SK-N-SH (cell line): ENCODE measurements around the gene ACSS1. TPM values are rescaled to one million over a fixed set of nuclear protein-coding genes. Genes with fewer than 3 reads are reported as not detected.

Experiments
- CTCF ChIA-PET: fragments of 300-600, 350-600 bp; formaldehyde crosslinking; extraction: SDS; loops from one replicate; lab custom pipeline; 2021; lab: Yijun Ruan, JAX
- POLR2A ChIA-PET: fragments of 350-600 bp; sonication (Branson Sonifier 250); formaldehyde crosslinking; extraction: SDS; loops from one replicate; lab custom pipeline; 2020; ENCODE audit warnings: antibody characterized with exemption, inconsistent platforms; lab: Yijun Ruan, JAX
- DNase-seq: peaks from one replicate; pipeline ENCODE4 v3.0.0; 2012
- H2AFZ ChIP-seq: fragments of 200-600 bp; sonication (generic); 2 replicates; pipeline ENCODE4 v1.8.1; 2016; ENCODE audit warnings: antibody characterized with exemption, mild to moderate bottlenecking, low read depth
- H3F3A ChIP-seq: fragments of 200-600 bp; sonication (generic); replicated peaks from 2 replicates; pipeline ENCODE3; 2016; ENCODE audit warnings: antibody characterized with exemption, mild to moderate bottlenecking; ENCODE audit not compliant: insufficient read depth
- H3K27ac ChIP-seq, 2 experiments: fragments of 200-500 bp in 1 of 2; fragments of 200-600 bp in 1 of 2; sonication (Bioruptor generic) in 1 of 2; sonication (generic), shearing (Covaris generic) in 1 of 2; 2 replicates each; pipeline versions ENCODE4 v1.5.1 to v1.6.1; 2014 to 2016; ENCODE audit warnings: low read depth in 2 of 2, inconsistent platforms in 1 of 2, low read length in 1 of 2, mild to moderate bottlenecking in 1 of 2, mixed read lengths in 1 of 2
- H3K27me3 ChIP-seq: fragments of 200-600 bp; sonication (generic), shearing (Covaris generic); 2 replicates; pipeline ENCODE4 v1.6.1; 2016; ENCODE audit warnings: mixed run types; ENCODE audit not compliant: insufficient read depth
- H3K36me3 ChIP-seq, 2 experiments: fragments of 200-500 bp in 1 of 2; fragments of 200-600 bp in 1 of 2; sonication (Bioruptor generic) in 1 of 2; sonication (generic) in 1 of 2; replicated peaks in 1 of 2; 2 replicates each; pipeline versions ENCODE3 to v1.5.1; 2014 to 2016; ENCODE audit warnings: low read length in 1 of 2, mild to moderate bottlenecking in 1 of 2; ENCODE audit not compliant: insufficient read depth in 2 of 2, control insufficient read depth in 1 of 2
- H3K4me1 ChIP-seq, 2 experiments: fragments of 200-500 bp in 1 of 2; fragments of 200-600 bp in 1 of 2; sonication (Bioruptor generic) in 1 of 2; sonication (generic), shearing (Covaris generic) in 1 of 2; 2 replicates each; pipeline versions ENCODE4 v1.5.1 to v1.6.1; 2014 to 2016; ENCODE audit warnings: low read depth in 1 of 2, low read length in 1 of 2, mixed run types in 1 of 2; ENCODE audit not compliant: insufficient read depth in 2 of 2, control insufficient read depth in 1 of 2
- H3K4me2 ChIP-seq: fragments of 200-600 bp; sonication (generic), shearing (Covaris generic); 2 replicates; pipeline ENCODE4 v1.6.1; 2017; ENCODE audit warnings: mixed run types
- H3K4me3 ChIP-seq, 2 experiments: fragments of 200-500 bp in 1 of 2; fragments of 200-600 bp in 1 of 2; sonication (Bioruptor generic) in 1 of 2; sonication (generic), shearing (Covaris generic) in 1 of 2; 2 replicates each; pipeline versions ENCODE4 v1.5.1 to v1.8.1; 2014 to 2016; ENCODE audit warnings: low read depth in 2 of 2, inconsistent platforms in 1 of 2, low read length in 1 of 2, mild to moderate bottlenecking in 1 of 2, mixed read lengths in 1 of 2, moderate library complexity in 1 of 2
- H3K79me2 ChIP-seq: fragments of 200-600 bp; sonication (generic); 2 replicates; pipeline ENCODE4 v1.8.1; 2017; ENCODE audit warnings: mild to moderate bottlenecking; ENCODE audit not compliant: insufficient read depth
- H3K9ac ChIP-seq: fragments of 200-600 bp; sonication (generic); 2 replicates; pipeline ENCODE4 v1.6.1; 2017; ENCODE audit warnings: mixed run types
- H3K9me2 ChIP-seq: fragments of 200-600 bp; sonication (generic); 2 replicates; pipeline ENCODE4 v1.6.1; 2017; ENCODE audit warnings: mixed run types
- H3K9me3 ChIP-seq: fragments of 200-600 bp; sonication (generic); 2 replicates; pipeline ENCODE4 v1.6.1; 2017; ENCODE audit warnings: mixed run types, mild to moderate bottlenecking, moderate library complexity
- H4K20me1 ChIP-seq: fragments of 200-600 bp; sonication (generic); 2 replicates; pipeline ENCODE4 v1.6.1; 2017; ENCODE audit warnings: mild to moderate bottlenecking, mixed run types; ENCODE audit not compliant: insufficient read depth
- ELF1 ChIP-seq: IDR thresholded peaks from 2 replicates; pipeline ENCODE4 v1.4.0; 2012
- FOXJ3 ChIP-seq: sonication (generic); formaldehyde crosslinking; IDR thresholded peaks from 2 replicates; pipeline ENCODE4 v1.5.1; 2020; ENCODE audit warnings: mild to moderate bottlenecking, missing genetic modification reagents
- GATA2 ChIP-seq: sonication (generic); formaldehyde crosslinking; IDR thresholded peaks from 2 replicates; pipeline ENCODE4 v1.5.0; 2020; ENCODE audit warnings: mild to moderate bottlenecking, missing genetic modification reagents
- JUND ChIP-seq: IDR thresholded peaks from 2 replicates; pipeline ENCODE4 v1.4.0; 2012
- MEF2A ChIP-seq: IDR thresholded peaks from 2 replicates; pipeline ENCODE4 v1.4.0; 2012; ENCODE audit warnings: low read depth, borderline replicate concordance
- NRF1 ChIP-seq: IDR thresholded peaks from 2 replicates; pipeline ENCODE4 v1.6.1; 2012; ENCODE audit warnings: low read depth, mild to moderate bottlenecking, low read length
- SMC3 ChIP-seq: IDR thresholded peaks from 2 replicates; pipeline ENCODE4 v1.6.1; 2012; ENCODE audit warnings: low read depth, low read length, improper control_type of control experiment
- TAF1 ChIP-seq: IDR thresholded peaks from 2 replicates; pipeline ENCODE4 v1.6.1; 2012; ENCODE audit warnings: low read depth, mild to moderate bottlenecking, low read length, moderate library complexity, borderline replicate concordance
- TEAD4 ChIP-seq: IDR thresholded peaks from 2 replicates; pipeline ENCODE4 v1.4.0; 2012; ENCODE audit warnings: mild to moderate bottlenecking, borderline replicate concordance; ENCODE audit not compliant: insufficient read depth
- USF1 ChIP-seq: IDR thresholded peaks from 2 replicates; pipeline ENCODE4 v1.4.0; 2012; ENCODE audit warnings: low read depth, borderline replicate concordance
- USF2 ChIP-seq: fragments of 150-350 bp; IDR thresholded peaks from 2 replicates; pipeline ENCODE4 v1.6.1; 2017; ENCODE audit warnings: antibody characterized with exemption, low read length, low read depth, borderline replicate concordance
- WGBS: methylation state at CpG from one replicate; pipeline ENCODE4 v1.1.6; 2017; ENCODE audit warnings: low lambda C conversion rate; 5-methylcytosine and 5-hydroxymethylcytosine counted together
- polyA plus RNA-seq, 3 experiments: library from polyadenylated mRNA; depleted of rRNA; stranded (reverse); fragments of >200 nt; gene quantifications; 2 replicates each; pipeline ENCODE4 v1.2.3, GENCODE V29; 2012
- TF ChIP-seq, protein P1 (sequence below): IDR thresholded peaks from 2 replicates; pipeline ENCODE4 v1.6.1; 2012; ENCODE audit warnings: mild to moderate bottlenecking, low read depth, low read length, moderate library complexity
- TF ChIP-seq, protein P2 (sequence below): IDR thresholded peaks from 2 replicates; pipeline ENCODE4 v1.4.0; 2012; ENCODE audit warnings: low read depth, borderline replicate concordance

ACSS1 gene
- polyA plus RNA-seq, 1 of the 3 experiments (the other 2 are of a cell fraction) = 2.0 TPM

DNA sequence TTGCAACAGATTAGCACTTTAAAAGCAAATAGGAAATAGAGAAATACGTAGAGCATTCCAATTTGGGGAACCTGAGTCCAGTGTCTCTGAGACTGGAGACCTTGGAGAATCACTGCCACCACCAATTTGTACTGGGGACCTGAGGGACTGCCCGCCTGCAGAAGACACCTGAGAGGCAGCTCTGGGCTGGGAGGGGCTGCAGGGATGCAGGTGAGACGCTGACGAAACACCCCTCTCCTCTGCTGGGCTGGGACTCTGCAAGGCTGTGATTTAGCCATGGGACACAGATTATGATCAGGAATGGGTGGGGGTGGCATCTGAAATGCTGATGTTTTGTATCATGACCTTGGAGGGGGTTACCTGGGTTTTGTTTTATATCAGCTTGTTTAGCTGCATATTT, 58.4 kb downstream of the ACSS1 start:
- H3K9ac ChIP-seq = no peak overlapping the region
- peaks cover 6 to 8% of the 10 kb centered on the region in 2 experiments; a peak in 3 of 4 replicates for H3K4me1 ChIP-seq
- WGBS = 51% methylated on average over 3 of the region's 4 CpGs
- TF ChIP-seq SMC3 = no peak
- TF ChIP-seq, protein P1, sequence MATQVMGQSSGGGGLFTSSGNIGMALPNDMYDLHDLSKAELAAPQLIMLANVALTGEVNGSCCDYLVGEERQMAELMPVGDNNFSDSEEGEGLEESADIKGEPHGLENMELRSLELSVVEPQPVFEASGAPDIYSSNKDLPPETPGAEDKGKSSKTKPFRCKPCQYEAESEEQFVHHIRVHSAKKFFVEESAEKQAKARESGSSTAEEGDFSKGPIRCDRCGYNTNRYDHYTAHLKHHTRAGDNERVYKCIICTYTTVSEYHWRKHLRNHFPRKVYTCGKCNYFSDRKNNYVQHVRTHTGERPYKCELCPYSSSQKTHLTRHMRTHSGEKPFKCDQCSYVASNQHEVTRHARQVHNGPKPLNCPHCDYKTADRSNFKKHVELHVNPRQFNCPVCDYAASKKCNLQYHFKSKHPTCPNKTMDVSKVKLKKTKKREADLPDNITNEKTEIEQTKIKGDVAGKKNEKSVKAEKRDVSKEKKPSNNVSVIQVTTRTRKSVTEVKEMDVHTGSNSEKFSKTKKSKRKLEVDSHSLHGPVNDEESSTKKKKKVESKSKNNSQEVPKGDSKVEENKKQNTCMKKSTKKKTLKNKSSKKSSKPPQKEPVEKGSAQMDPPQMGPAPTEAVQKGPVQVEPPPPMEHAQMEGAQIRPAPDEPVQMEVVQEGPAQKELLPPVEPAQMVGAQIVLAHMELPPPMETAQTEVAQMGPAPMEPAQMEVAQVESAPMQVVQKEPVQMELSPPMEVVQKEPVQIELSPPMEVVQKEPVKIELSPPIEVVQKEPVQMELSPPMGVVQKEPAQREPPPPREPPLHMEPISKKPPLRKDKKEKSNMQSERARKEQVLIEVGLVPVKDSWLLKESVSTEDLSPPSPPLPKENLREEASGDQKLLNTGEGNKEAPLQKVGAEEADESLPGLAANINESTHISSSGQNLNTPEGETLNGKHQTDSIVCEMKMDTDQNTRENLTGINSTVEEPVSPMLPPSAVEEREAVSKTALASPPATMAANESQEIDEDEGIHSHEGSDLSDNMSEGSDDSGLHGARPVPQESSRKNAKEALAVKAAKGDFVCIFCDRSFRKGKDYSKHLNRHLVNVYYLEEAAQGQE = no peak
- TF ChIP-seq, protein P2, sequence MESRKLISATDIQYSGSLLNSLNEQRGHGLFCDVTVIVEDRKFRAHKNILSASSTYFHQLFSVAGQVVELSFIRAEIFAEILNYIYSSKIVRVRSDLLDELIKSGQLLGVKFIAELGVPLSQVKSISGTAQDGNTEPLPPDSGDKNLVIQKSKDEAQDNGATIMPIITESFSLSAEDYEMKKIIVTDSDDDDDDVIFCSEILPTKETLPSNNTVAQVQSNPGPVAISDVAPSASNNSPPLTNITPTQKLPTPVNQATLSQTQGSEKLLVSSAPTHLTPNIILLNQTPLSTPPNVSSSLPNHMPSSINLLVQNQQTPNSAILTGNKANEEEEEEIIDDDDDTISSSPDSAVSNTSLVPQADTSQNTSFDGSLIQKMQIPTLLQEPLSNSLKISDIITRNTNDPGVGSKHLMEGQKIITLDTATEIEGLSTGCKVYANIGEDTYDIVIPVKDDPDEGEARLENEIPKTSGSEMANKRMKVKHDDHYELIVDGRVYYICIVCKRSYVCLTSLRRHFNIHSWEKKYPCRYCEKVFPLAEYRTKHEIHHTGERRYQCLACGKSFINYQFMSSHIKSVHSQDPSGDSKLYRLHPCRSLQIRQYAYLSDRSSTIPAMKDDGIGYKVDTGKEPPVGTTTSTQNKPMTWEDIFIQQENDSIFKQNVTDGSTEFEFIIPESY = no peak
- TF ChIP-seq TAF1 = no peak
- TF ChIP-seq USF1 = no peak
- no peak for TF ChIP-seq TEAD4
- TF ChIP-seq ELF1 = no peak
- TF ChIP-seq GATA2 (CRISPR knock-in tag) = no peak
- no peaks in the 10 kb centered on the region for H3K9me2 ChIP-seq
- H2AFZ ChIP-seq = no peak overlapping the region
- no peaks in the 10 kb centered on the region for H4K20me1 ChIP-seq
- DNase-seq = no peak
- H3K79me2 ChIP-seq = no peaks in the 10 kb centered on the region
- H3K36me3 ChIP-seq = no peaks in the 10 kb centered on the region
- H3F3A ChIP-seq = no peaks in the 10 kb centered on the region
- CTCF ChIA-PET = interaction anchor here (0.6 kb wide), 1 partner anchor 66 kb away, joined by 3 read pairs; no protein-coding TSS in a partner anchor
- no peaks in the 10 kb centered on the region; the same call in 1 of the 2 replicates for H3K27me3 ChIP-seq
- H3K4me3 ChIP-seq = no peak overlapping the region
- no peak overlapping the region; the same call in 1 of the 2 replicates for H3K4me2 ChIP-seq
- no peak overlapping the region for H3K27ac ChIP-seq
- no peaks in the 10 kb centered on the region for H3K9me3 ChIP-seq
- POLR2A ChIA-PET = no interaction called here

GRCh38 chr20:24998631-24999445, 59.1 kb downstream of the ACSS1 start:
- no peak for DNase-seq
- H3K27me3 ChIP-seq = no peaks in the 10 kb centered on the region; the same call in 1 of the 2 replicates
- no peak overlapping the region for H3K9ac ChIP-seq
- no peak overlapping the region for H3K27ac ChIP-seq
- no peak overlapping the region for H2AFZ ChIP-seq
- no peaks in the 10 kb centered on the region for H4K20me1 ChIP-seq
- ChIA-PET POLR2A (no interaction called here), CTCF (interaction anchor here (1.0 kb wide), 2 partner anchors 37 to 180 kb away, joined by 3 to 4 read pairs; no protein-coding TSS in a partner anchor)
- WGBS = 51% methylated on average over 12 of the region's 12 CpGs
- H3K4me2 ChIP-seq = no peak overlapping the region
- no peak overlapping the region for H3K4me3 ChIP-seq
- no peaks in the 10 kb centered on the region for H3K36me3 ChIP-seq
- no peak for TF ChIP-seq TAF1
- no peak for TF ChIP-seq NRF1
- TF ChIP-seq JUND = no peak
- no peak for TF ChIP-seq USF2
- no peak for TF ChIP-seq MEF2A
- no peak for TF ChIP-seq FOXJ3
- H3K79me2 ChIP-seq = no peaks in the 10 kb centered on the region
- H3K9me3 ChIP-seq = no peaks in the 10 kb centered on the region
- no peaks in the 10 kb centered on the region for H3K9me2 ChIP-seq
- peaks cover 6% of the 10 kb centered on the region for H3F3A ChIP-seq
- H3K4me1 ChIP-seq = peaks cover 6 to 9% of the 10 kb centered on the region in 2 experiments; a peak in 3 of 4 replicates
